Smooth muscle cell (in vitro differentiated cells): ENCODE measurements around the gene SECISBP2. TPM values are rescaled to one million over a fixed set of nuclear protein-coding genes. Genes with fewer than 3 reads are reported as not detected.

Experiments
- DNase-seq: peaks from one replicate; lab custom pipeline; 2025; ENCODE audit not compliant: unreplicated experiment; lab: John Stamatoyannopoulos, UW
- H2AFZ ChIP-seq: fragments of 200-600 bp; sonication (generic); 2 replicates; pipeline ENCODE4 v1.6.0; 2016; ENCODE audit warnings: antibody characterized with exemption, low read depth, mild to moderate bottlenecking
- H3F3A ChIP-seq: fragments of 200-600 bp; sonication (generic); 2 replicates; pipeline ENCODE4 v1.6.0; 2017; ENCODE audit warnings: antibody characterized with exemption, low read depth
- H3K27ac ChIP-seq: fragments of 200-600 bp; sonication (generic); 2 replicates; pipeline ENCODE4 v1.5.1; 2016; ENCODE audit warnings: low read depth, mild to moderate bottlenecking
- H3K27me3 ChIP-seq: fragments of 200-600 bp; sonication (generic); 2 replicates; pipeline ENCODE4 v1.6.1; 2016; ENCODE audit warnings: low read depth, mild to moderate bottlenecking
- H3K36me3 ChIP-seq: fragments of 200-600 bp; sonication (generic); 2 replicates; pipeline ENCODE4 v1.5.1; 2016; ENCODE audit warnings: low read depth
- H3K4me1 ChIP-seq: fragments of 200-600 bp; sonication (generic); 2 replicates; pipeline ENCODE4 v1.5.1; 2016; ENCODE audit warnings: low read depth
- H3K4me2 ChIP-seq: fragments of 200-600 bp; sonication (generic); 2 replicates; pipeline ENCODE4 v1.6.0; 2016; ENCODE audit warnings: mild to moderate bottlenecking
- H3K4me3 ChIP-seq: fragments of 200-600 bp; sonication (generic); 2 replicates; pipeline ENCODE4 v1.5.1; 2016; ENCODE audit warnings: mild to moderate bottlenecking
- H3K79me2 ChIP-seq: fragments of 200-600 bp; sonication (generic); 2 replicates; pipeline ENCODE4 v1.6.0; 2016; ENCODE audit warnings: low read depth, mild to moderate bottlenecking
- H3K9ac ChIP-seq: fragments of 200-600 bp; sonication (generic); 2 replicates; pipeline ENCODE4 v1.6.0; 2016; ENCODE audit warnings: low read depth
- H3K9me3 ChIP-seq: fragments of 200-600 bp; sonication (generic); replicated peaks from 2 replicates; pipeline ENCODE4 v1.5.1; 2016; ENCODE audit warnings: low read depth
- H4K20me1 ChIP-seq: fragments of 200-600 bp; sonication (generic); 2 replicates; pipeline ENCODE4 v1.6.0; 2016; ENCODE audit warnings: low read depth
- WGBS: methylation state at CpG from one replicate; pipeline ENCODE4 v1.1.7; 2016; ENCODE audit warnings: low lambda C conversion rate; 5-methylcytosine and 5-hydroxymethylcytosine counted together
- polyA plus RNA-seq: library from polyadenylated mRNA; unstranded; fragments of >200 nt; fragmentation: Nextera tagmentation; extraction: Ambion mirVana; gene quantifications from 2 replicates; pipeline ENCODE4 v1.2.1, GENCODE V29; 2016
- total RNA-seq: library from RNA; depleted of rRNA; stranded (reverse); fragments of >200 nt; gene quantifications from 2 replicates; pipeline ENCODE4 v1.2.3, GENCODE V29; 2014
- TF ChIP-seq, protein P1 (sequence below): fragments of 200-600 bp; sonication (generic); IDR thresholded peaks from 2 replicates; pipeline ENCODE4 v1.5.1; 2017; ENCODE audit warnings: borderline replicate concordance, mild to moderate bottlenecking, antibody characterized with exemption; ENCODE audit not compliant: insufficient read depth, poor library complexity, severe bottlenecking

Gene SECISBP2
- total and polyA plus RNA-seq, 2 experiments from 2014 or later: 12.2 to 25.1 TPM

GRCh38 chr9:89277043-89277442 is 41.3 kb upstream of the SECISBP2 start:
- H3K4me2 ChIP-seq: no peak overlapping the region
- WGBS: 98% methylated on average over 2 of the region's 2 CpGs
- no peak overlapping the region for H2AFZ ChIP-seq
- H3K9me3 ChIP-seq: peaks cover 18% of the 10 kb centered on the region
- H3K4me3 ChIP-seq: no peak overlapping the region
- TF ChIP-seq, protein P1, sequence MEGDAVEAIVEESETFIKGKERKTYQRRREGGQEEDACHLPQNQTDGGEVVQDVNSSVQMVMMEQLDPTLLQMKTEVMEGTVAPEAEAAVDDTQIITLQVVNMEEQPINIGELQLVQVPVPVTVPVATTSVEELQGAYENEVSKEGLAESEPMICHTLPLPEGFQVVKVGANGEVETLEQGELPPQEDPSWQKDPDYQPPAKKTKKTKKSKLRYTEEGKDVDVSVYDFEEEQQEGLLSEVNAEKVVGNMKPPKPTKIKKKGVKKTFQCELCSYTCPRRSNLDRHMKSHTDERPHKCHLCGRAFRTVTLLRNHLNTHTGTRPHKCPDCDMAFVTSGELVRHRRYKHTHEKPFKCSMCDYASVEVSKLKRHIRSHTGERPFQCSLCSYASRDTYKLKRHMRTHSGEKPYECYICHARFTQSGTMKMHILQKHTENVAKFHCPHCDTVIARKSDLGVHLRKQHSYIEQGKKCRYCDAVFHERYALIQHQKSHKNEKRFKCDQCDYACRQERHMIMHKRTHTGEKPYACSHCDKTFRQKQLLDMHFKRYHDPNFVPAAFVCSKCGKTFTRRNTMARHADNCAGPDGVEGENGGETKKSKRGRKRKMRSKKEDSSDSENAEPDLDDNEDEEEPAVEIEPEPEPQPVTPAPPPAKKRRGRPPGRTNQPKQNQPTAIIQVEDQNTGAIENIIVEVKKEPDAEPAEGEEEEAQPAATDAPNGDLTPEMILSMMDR: no peak
- H3K27me3 ChIP-seq: no peaks in the 10 kb centered on the region
- peaks cover 10% of the 10 kb centered on the region for H3K36me3 ChIP-seq
- no peaks in the 10 kb centered on the region for H4K20me1 ChIP-seq
- H3K79me2 ChIP-seq: no peaks in the 10 kb centered on the region
- H3K9ac ChIP-seq: no peak overlapping the region
- no peaks in the 10 kb centered on the region for H3F3A ChIP-seq
- DNase-seq: no peak
- no peaks in the 10 kb centered on the region for H3K4me1 ChIP-seq
- no peak overlapping the region for H3K27ac ChIP-seq

DNA sequence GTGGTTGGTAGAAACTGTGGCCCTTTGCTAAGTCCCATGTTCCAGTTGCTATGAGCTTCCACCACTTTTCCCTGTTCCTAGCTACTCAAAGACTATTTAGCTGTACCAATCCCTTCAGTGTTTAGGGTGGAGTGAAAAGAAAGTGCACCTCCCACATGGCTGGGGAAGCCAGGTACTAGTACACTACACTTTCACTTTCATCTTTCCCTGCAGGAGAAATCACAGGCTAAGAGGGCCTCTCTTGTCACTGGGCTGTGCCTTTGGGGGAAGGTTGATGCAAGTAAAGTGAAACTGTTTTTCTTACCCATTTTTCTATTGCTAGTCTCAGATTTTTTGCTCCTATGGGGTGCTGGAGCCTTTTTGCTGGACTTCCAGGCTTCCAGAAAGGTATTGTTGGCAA is 40.8 kb upstream of the SECISBP2 start:
- H3K4me2 ChIP-seq: no peak overlapping the region
- no peaks in the 10 kb centered on the region for H3K4me1 ChIP-seq
- TF ChIP-seq, protein P1: no peak
- no peaks in the 10 kb centered on the region for H3F3A ChIP-seq
- no peak overlapping the region for H3K27ac ChIP-seq
- H3K4me3 ChIP-seq: no peak overlapping the region
- DNase-seq: no peak
- H3K79me2 ChIP-seq: no peaks in the 10 kb centered on the region
- no peak overlapping the region for H3K9ac ChIP-seq
- no peak overlapping the region for H2AFZ ChIP-seq
- peaks cover 10% of the 10 kb centered on the region for H3K36me3 ChIP-seq
- H3K9me3 ChIP-seq: peaks cover 18% of the 10 kb centered on the region
- no peaks in the 10 kb centered on the region for H4K20me1 ChIP-seq
- no peaks in the 10 kb centered on the region for H3K27me3 ChIP-seq

- Histone ChIP-seq H3K9ac (no peak overlapping the region), H2AFZ (no peak overlapping the region), H3K4me3 (no peak overlapping the region), H3F3A (no peaks in the 10 kb centered on the region), H3K27ac (peak overlapping the region; percentile 48), H3K4me1 (no peaks in the 10 kb centered on the region), H3K36me3 (peaks cover 2% of the 10 kb centered on the region), H3K27me3 (no peaks in the 10 kb centered on the region), H3K79me2 (no peaks in the 10 kb centered on the region), H3K4me2 (no peak overlapping the region), H4K20me1 (no peaks in the 10 kb centered on the region), H3K9me3 (peaks cover 8% of the 10 kb centered on the region)
- 91% methylated on average over 2 of the region's 2 CpGs for WGBS
- no peak for DNase-seq
- TF ChIP-seq, protein P1: no peak
Observed at GRCh38 chr9:89278551-89278950, 39.7 kb upstream of the SECISBP2 start.

- Histone ChIP-seq H3K4me2 (no peak overlapping the region), H4K20me1 (no peaks in the 10 kb centered on the region), H3K9ac (no peak overlapping the region), H3K79me2 (no peaks in the 10 kb centered on the region), H2AFZ (no peak overlapping the region), H3K9me3 (peaks cover 3% of the 10 kb centered on the region), H3K27me3 (no peaks in the 10 kb centered on the region), H3K4me3 (no peak overlapping the region), H3K27ac (peak overlapping the region; percentile 48), H3F3A (no peaks in the 10 kb centered on the region), H3K36me3 (no peaks in the 10 kb centered on the region), H3K4me1 (no peaks in the 10 kb centered on the region)
- TF ChIP-seq, protein P1: peak; percentile 73
- no peak for DNase-seq
- WGBS: 46% methylated on average over 5 of the region's 5 CpGs
Observed at GRCh38 chr9:89278997-89279739, 39.1 kb upstream of the SECISBP2 start.
